Measurements from ENCODE around the gene QRFP. TPM values are rescaled to one million over a fixed set of nuclear protein-coding genes. Genes with fewer than 3 reads are reported as not detected.

Gene QRFP
- total RNA-seq, 1 experiment from 2014 or later: not detected

DNA sequence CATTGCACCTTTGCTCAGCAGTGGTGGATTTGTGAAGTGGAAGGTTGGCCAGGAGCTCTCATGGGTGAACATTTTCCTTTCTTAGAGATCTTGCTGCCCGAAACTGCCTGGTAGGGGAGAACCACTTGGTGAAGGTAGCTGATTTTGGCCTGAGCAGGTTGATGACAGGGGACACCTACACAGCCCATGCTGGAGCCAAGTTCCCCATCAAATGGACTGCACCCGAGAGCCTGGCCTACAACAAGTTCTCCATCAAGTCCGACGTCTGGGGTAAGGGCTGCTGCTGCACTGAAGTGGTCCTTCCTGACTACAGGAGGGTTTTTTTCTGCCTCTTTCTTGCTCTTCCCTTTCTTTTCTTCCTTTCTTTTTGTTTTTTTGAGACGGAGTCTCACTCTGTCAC, 21.8 kb downstream of the QRFP start:
- Histone ChIP-seq H3K9me2 (replicated peaks; ENCODE audit: low read length) (no peaks in the 10 kb centered on the region), H3K79me2 (ENCODE audit: low read length) (no peaks in the 10 kb centered on the region), H3K9me3 (ENCODE audit: low read length) (no peaks in the 10 kb centered on the region), H3K9ac (ENCODE audit: low read length) (no peak overlapping the region), H3K4me3 (ENCODE audit: low read length) (no peak overlapping the region), H3K36me3 (ENCODE audit: low read depth, low read length) (peaks cover 8% of the 10 kb centered on the region), H3K4me1 (ENCODE audit: insufficient read depth, low read length) (no peaks in the 10 kb centered on the region), H2AFZ (ENCODE audit: low read length) (no peak overlapping the region), H3K4me2 (ENCODE audit: low read length) (no peak overlapping the region), H3F3A (ENCODE audit: low read length, unreplicated experiment) (no peaks in the 10 kb centered on the region), H4K20me1 (ENCODE audit: low read length) (no peaks in the 10 kb centered on the region), H3K27ac (ENCODE audit: low read length) (no peak overlapping the region), H3K27me3 (ENCODE audit: low read length) (no peaks in the 10 kb centered on the region)
- POLR2A ChIA-PET (ENCODE audit: unreplicated experiment): no interaction called here
- no TSS peak for BruUV-seq (replicated peaks)
- CTCF ChIA-PET: no interaction called here
- no peak for DNase-seq
- ATAC-seq: no peak
- intact Hi-C loops (cut with micrococcal nuclease): no loop called here
- no peak for TF ChIP-seq EZH2phosphoT487 (IDR thresholded peaks at IDR 0.05; ENCODE audit: borderline replicate concordance, low read length)
- no peak for TF ChIP-seq EZH2 (IDR thresholded peaks at IDR 0.05; ENCODE audit: low read length, unreplicated experiment)
- TF ChIP-seq, protein P1, sequence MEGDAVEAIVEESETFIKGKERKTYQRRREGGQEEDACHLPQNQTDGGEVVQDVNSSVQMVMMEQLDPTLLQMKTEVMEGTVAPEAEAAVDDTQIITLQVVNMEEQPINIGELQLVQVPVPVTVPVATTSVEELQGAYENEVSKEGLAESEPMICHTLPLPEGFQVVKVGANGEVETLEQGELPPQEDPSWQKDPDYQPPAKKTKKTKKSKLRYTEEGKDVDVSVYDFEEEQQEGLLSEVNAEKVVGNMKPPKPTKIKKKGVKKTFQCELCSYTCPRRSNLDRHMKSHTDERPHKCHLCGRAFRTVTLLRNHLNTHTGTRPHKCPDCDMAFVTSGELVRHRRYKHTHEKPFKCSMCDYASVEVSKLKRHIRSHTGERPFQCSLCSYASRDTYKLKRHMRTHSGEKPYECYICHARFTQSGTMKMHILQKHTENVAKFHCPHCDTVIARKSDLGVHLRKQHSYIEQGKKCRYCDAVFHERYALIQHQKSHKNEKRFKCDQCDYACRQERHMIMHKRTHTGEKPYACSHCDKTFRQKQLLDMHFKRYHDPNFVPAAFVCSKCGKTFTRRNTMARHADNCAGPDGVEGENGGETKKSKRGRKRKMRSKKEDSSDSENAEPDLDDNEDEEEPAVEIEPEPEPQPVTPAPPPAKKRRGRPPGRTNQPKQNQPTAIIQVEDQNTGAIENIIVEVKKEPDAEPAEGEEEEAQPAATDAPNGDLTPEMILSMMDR (conservative IDR thresholded peaks at IDR 0.05; ENCODE audit: low read depth, low read length): no peak

DNA sequence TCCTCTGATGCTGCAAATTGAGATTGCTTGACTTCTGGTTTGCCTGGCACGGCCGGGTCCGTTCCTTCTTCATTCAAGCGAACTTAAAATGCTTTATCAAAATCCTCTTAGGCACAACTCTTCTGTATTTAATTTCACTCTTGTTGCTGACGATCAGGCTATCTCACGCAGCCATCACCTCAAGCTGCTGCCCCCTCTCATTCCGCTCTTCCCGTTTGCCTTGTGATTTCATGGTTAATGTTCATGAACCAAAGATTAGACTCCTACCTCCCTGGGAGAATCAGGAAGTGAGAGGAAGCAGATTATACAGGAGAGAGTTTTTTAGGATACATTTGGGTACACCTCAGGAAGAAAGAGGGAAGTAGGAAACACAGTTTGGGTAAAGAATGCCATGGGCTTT, 22.6 kb downstream of the QRFP start:
- no peaks in the 10 kb centered on the region for H3K4me1 ChIP-seq (ENCODE audit: insufficient read depth, low read length)
- H3K79me2 ChIP-seq (ENCODE audit: low read length): no peaks in the 10 kb centered on the region
- DNase-seq (no peak), ATAC-seq (no peak)
- no TSS peak for BruUV-seq (replicated peaks)
- no peak overlapping the region for H3K27ac ChIP-seq (ENCODE audit: low read length)
- POLR2A ChIA-PET (ENCODE audit: unreplicated experiment): no interaction called here
- H4K20me1 ChIP-seq (ENCODE audit: low read length): no peaks in the 10 kb centered on the region
- H3F3A ChIP-seq (ENCODE audit: low read length, unreplicated experiment): no peaks in the 10 kb centered on the region
- peaks cover 8% of the 10 kb centered on the region for H3K36me3 ChIP-seq (ENCODE audit: low read depth, low read length)
- no peak overlapping the region for H3K9ac ChIP-seq (ENCODE audit: low read length)
- intact Hi-C loops (cut with micrococcal nuclease): no loop called here
- TF ChIP-seq EZH2phosphoT487 (IDR thresholded peaks at IDR 0.05; ENCODE audit: borderline replicate concordance, low read length) (no peak), EZH2 (IDR thresholded peaks at IDR 0.05; ENCODE audit: low read length, unreplicated experiment) (no peak)
- TF ChIP-seq, protein P1 (conservative IDR thresholded peaks at IDR 0.05; ENCODE audit: low read depth, low read length): no peak
- CTCF ChIA-PET: no interaction called here
- no peaks in the 10 kb centered on the region for H3K9me2 ChIP-seq (replicated peaks; ENCODE audit: low read length)
- no peak overlapping the region for H3K4me2 ChIP-seq (ENCODE audit: low read length)
- H3K27me3 ChIP-seq (ENCODE audit: low read length): no peaks in the 10 kb centered on the region
- no peak overlapping the region for H3K4me3 ChIP-seq (ENCODE audit: low read length)
- no peaks in the 10 kb centered on the region for H3K9me3 ChIP-seq (ENCODE audit: low read length)
- no peak overlapping the region for H2AFZ ChIP-seq (ENCODE audit: low read length)

DNA sequence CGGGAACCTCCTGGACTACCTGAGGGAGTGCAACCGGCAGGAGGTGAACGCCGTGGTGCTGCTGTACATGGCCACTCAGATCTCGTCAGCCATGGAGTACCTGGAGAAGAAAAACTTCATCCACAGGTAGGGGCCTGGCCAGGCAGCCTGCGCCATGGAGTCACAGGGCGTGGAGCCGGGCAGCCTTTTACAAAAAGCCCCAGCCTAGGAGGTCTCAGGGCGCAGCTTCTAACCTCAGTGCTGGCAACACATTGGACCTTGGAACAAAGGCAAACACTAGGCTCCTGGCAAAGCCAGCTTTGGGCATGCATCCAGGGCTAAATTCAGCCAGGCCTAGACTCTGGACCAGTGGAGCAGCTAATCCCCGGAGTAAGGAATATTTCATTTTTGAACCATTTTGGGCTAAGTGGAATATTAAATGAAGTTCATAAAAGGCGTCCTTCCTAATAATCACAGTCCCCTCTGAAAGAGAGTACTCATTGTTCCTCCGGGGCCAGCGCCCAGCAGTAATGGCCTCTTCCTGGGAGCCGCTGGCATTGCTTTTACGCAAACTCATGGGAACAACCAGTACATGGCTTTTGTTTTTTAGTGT, 23.6 kb downstream of the QRFP start:
- H4K20me1 ChIP-seq (ENCODE audit: low read length): no peaks in the 10 kb centered on the region
- no TSS peak for BruUV-seq (replicated peaks)
- TF ChIP-seq EZH2phosphoT487 (IDR thresholded peaks at IDR 0.05; ENCODE audit: borderline replicate concordance, low read length): no peak
- TF ChIP-seq EZH2 (IDR thresholded peaks at IDR 0.05; ENCODE audit: low read length, unreplicated experiment): no peak

More for the DNA sequence above, 23.6 kb downstream of the QRFP start:
- Histone ChIP-seq H3K4me2 (ENCODE audit: low read length) (no peak overlapping the region), H3K9me3 (ENCODE audit: low read length) (no peaks in the 10 kb centered on the region), H3K9me2 (replicated peaks; ENCODE audit: low read length) (no peaks in the 10 kb centered on the region), H3K36me3 (ENCODE audit: low read depth, low read length) (peaks cover 5% of the 10 kb centered on the region; the same call in 1 of the 2 replicates), H3K27me3 (ENCODE audit: low read length) (no peaks in the 10 kb centered on the region), H3K4me1 (ENCODE audit: insufficient read depth, low read length) (no peaks in the 10 kb centered on the region), H3K4me3 (ENCODE audit: low read length) (no peak overlapping the region), H3K27ac (ENCODE audit: low read length) (no peak overlapping the region), H3F3A (ENCODE audit: low read length, unreplicated experiment) (no peaks in the 10 kb centered on the region), H2AFZ (ENCODE audit: low read length) (no peak overlapping the region), H3K9ac (ENCODE audit: low read length) (no peak overlapping the region), H3K79me2 (ENCODE audit: low read length) (no peaks in the 10 kb centered on the region)
- intact Hi-C loops (cut with micrococcal nuclease): no loop called here
- ATAC-seq: no peak
- no peak for DNase-seq
- ChIA-PET CTCF (no interaction called here), POLR2A (ENCODE audit: unreplicated experiment) (no interaction called here)
